Measurements from ENCODE around the gene MORC4. TPM values are rescaled to one million over a fixed set of nuclear protein-coding genes. Genes with fewer than 3 reads are reported as not detected.

Gene MORC4
- polyA plus RNA-seq, 4 donors: 7.0 to 11.5 (median 9.4) TPM

DNA sequence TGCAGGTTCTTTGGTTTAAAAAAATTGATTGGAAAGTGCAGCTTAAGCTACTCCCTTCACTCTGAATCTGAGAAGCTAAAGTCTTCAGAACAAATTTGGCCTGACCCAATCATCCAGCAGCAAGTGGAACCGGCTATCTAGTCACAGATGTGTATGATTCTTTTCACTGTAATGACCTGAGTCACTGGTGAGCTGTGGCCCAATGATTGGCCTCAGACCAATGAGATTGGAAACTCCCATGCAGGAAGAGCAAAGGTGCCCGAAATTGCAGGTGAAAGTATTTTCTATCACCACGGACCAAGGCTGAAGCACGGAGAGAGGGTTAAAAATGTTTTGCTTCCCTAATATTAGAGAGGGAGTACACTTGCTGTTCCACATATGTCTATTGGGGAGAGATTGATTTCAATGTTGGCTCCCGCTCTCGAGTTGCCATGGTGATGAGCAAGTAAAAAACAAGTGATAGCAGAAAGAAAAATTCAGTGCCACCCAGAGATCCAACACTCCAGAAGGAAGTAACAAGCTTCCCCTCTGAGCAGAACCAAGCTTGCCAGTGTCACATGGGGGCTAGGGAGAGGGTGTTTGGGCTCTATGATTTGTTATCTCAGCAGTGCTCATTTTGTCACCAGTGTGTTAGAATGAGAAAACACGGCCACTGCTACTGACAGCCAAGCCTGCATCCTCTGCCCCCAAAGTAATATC, 108.1 kb downstream of the MORC4 start:
- WGBS, 3 donors: 28 to 50% (median 43%) methylated on average over 7 of the region's 7 CpGs
- Histone ChIP-seq H3K27ac (ENCODE audit: low read depth in 1 of 3, low read length in 2 of 3) (no peak overlapping the region), H3K27me3 (ENCODE audit: control insufficient read depth in 3 of 3, insufficient read depth in 3 of 3, low read length in 3 of 3) (no peaks in the 10 kb centered on the region), H3K4me3 (ENCODE audit: low read depth in 1 of 3, low read length in 3 of 3) (no peak overlapping the region), H3K9me3 (ENCODE audit: control insufficient read depth in 2 of 2, insufficient read depth in 1 of 2, low read depth in 1 of 2, low read length in 1 of 2) (no peaks in the 10 kb centered on the region), H3K4me1 (ENCODE audit: control insufficient read depth in 3 of 3, insufficient read depth in 2 of 3, low read depth in 1 of 3, low read length in 2 of 3) (no peaks in the 10 kb centered on the region), H3K36me3 (ENCODE audit: control insufficient read depth in 3 of 3, insufficient read depth in 2 of 3, low read depth in 1 of 3, low read length in 3 of 3) (no peaks in the 10 kb centered on the region)
- DNase-seq (peak in 1 of 2 donors; percentile 37), FAIRE-seq (no peak)

Other genes with a start within 250 kb of the MORC4 start
- 10 to 100 TPM in 1 of 4 donors, 1 to 10 TPM in 3; 3.2 to 17.1 (median 6.2) TPM for gene TBC1D8B, start 197.5 kb downstream of the MORC4 start, polyA plus RNA-seq
- gene RIPPLY1, start 96.9 kb downstream of the MORC4 start, polyA plus RNA-seq: under 1 TPM in 2 of 4 donors, not detected in 2; 0.07 to 0.40 TPM
- gene CLDN2, start 79.8 kb downstream of the MORC4 start, polyA plus RNA-seq: 100 to 1,000 TPM in 1 of 4 donors, 10 to 100 TPM in 1, 1 to 10 TPM in 2; 1.3 to 156 (median 22.0) TPM
- 10 to 100 TPM in 1 of 4 donors, 1 to 10 TPM in 3; 6.5 to 19.0 (median 8.3) TPM for gene RBM41, start 118.6 kb upstream of the MORC4 start, polyA plus RNA-seq
- gene NUP62CL, start 206.2 kb upstream of the MORC4 start, polyA plus RNA-seq: 1 to 10 TPM; 1.6 to 9.7 (median 3.4) TPM
- gene DNAAF6, start 206.4 kb upstream of the MORC4 start, polyA plus RNA-seq: not detected

Data from small intestine (tissue), 7 donors.